ENCODE results near the gene MAP7.

DNA sequence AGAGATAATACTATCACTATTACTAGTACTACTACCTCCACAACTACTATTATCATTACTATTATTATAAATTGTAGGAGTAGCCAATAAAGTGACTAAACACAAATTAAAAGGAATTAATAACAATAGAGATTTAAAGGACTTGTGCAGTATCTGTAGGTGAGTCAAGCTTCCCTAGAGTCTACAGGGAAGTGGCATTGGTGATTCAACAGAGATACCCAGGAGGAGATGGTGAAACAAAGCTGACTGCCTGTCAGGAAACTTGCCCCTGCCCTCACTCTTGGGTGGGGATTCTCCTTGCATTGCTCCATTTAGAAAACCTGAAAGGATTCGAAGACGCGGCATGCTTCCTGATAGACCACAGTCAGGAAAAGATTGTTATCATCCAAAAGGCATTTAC lies 237.2 kb downstream of the MAP7 start:
- TF ChIP-seq CTCF (IDR thresholded peaks at IDR 0.05) = no peak
- TF ChIP-seq POLR2A (IDR thresholded peaks at IDR 0.05) = no peak

Data from esophagus squamous epithelium (tissue), 4 donors.